B cell (primary cell): ENCODE measurements around the gene COG1. TPM values are rescaled to one million over a fixed set of nuclear protein-coding genes. Genes with fewer than 3 reads are reported as not detected.

ENCODE experiments used
- ATAC-seq: fragments of 200-7000 bp; cut with Tn5 transposase; one replicate; pipeline ENCODE4 v1.10.0; 2021; ENCODE audit warnings: low read depth, mild to moderate bottlenecking, moderate number of reproducible peaks, moderate library complexity
- CTCF ChIA-PET: fragments of 350-600 bp; sonication (Branson Sonifier 250); formaldehyde crosslinking; loops from one replicate; lab custom pipeline; 2021; ENCODE audit warnings: antibody characterized with exemption, inconsistent platforms; lab: Charles Lee
- POLR2A ChIA-PET: fragments of 350-600 bp; sonication (Branson Sonifier 250); formaldehyde crosslinking; loops from one replicate; lab custom pipeline; 2021; ENCODE audit warnings: antibody characterized with exemption; lab: Charles Lee
- DNase-seq: peaks from one replicate; pipeline ENCODE4 v3.0.0; 2013
- H2AFZ ChIP-seq: 2 replicates; pipeline ENCODE4 v1.6.1; 2012; ENCODE audit warnings: mild to moderate bottlenecking, low read depth, low read length; ENCODE audit not compliant: insufficient read depth, poor library complexity, severe bottlenecking
- H3K27ac ChIP-seq, 2 donors: 1 replicate in 1 of 2; 2 replicates in 1 of 2; pipeline ENCODE4 v1.5.1; 2012 to 2013; ENCODE audit warnings: low read length in 2 of 2, mild to moderate bottlenecking in 2 of 2, moderate library complexity in 1 of 2
- H3K27me3 ChIP-seq, 4 experiments: fragments of 200-600 bp in 1 of 4; sonication (generic) in 1 of 4; replicated peaks in 1 of 4; 1 replicate in 2 of 4; 2 replicates in 2 of 4; pipeline versions ENCODE4 v1.6.1 to v1.7.0; 2013 to 2016; ENCODE audit warnings: low read length in 3 of 4, mild to moderate bottlenecking in 2 of 4, mixed read lengths in 1 of 4, moderate library complexity in 1 of 4; ENCODE audit not compliant: insufficient read depth in 4 of 4, control insufficient read depth in 3 of 4; ENCODE audit errors: control extremely low read depth in 1 of 4
- H3K36me3 ChIP-seq, 2 experiments: replicated peaks in 1 of 2; 1 replicate in 1 of 2; 2 replicates in 1 of 2; pipeline versions ENCODE4 v1.6.1 to v1.7.1; 2013; ENCODE audit warnings: low read length in 1 of 2; ENCODE audit not compliant: insufficient read depth in 2 of 2, control insufficient read depth in 1 of 2; ENCODE audit errors: control extremely low read depth in 1 of 2, extremely low read depth in 1 of 2
- H3K4me1 ChIP-seq, 2 donors: fragments of 200-600 bp in 1 of 2; sonication (generic) in 1 of 2; 1 replicate in 1 of 2; 2 replicates in 1 of 2; pipeline versions ENCODE4 v1.5.1 to v1.6.1; 2013 to 2017; ENCODE audit warnings: low read length in 2 of 2; ENCODE audit not compliant: control insufficient read depth in 2 of 2, insufficient read depth in 2 of 2
- H3K4me2 ChIP-seq: replicated peaks from 2 replicates; pipeline ENCODE3; 2012; ENCODE audit warnings: mild to moderate bottlenecking, low read depth, low read length; ENCODE audit not compliant: poor library complexity, severe bottlenecking
- H3K4me3 ChIP-seq, 5 experiments: fragments of 200-600 bp in 1 of 5; sonication (generic) in 1 of 5; 1 replicate in 3 of 5; 2 replicates in 2 of 5; pipeline versions ENCODE4 v1.5.1 to v1.7.0; 2011 to 2016; ENCODE audit warnings: low read length in 4 of 5, mild to moderate bottlenecking in 4 of 5, low read depth in 2 of 5, control low read depth in 1 of 5, moderate library complexity in 1 of 5; ENCODE audit not compliant: insufficient read depth in 1 of 5; ENCODE audit errors: control extremely low read depth in 1 of 5, extremely low read depth in 1 of 5
- H3K79me2 ChIP-seq: fragments of 200-600 bp; sonication (generic); one replicate; pipeline ENCODE4 v1.6.0; 2016; ENCODE audit warnings: low read length; ENCODE audit not compliant: control insufficient read depth, insufficient read depth
- H3K9ac ChIP-seq: fragments of 200-600 bp; sonication (generic); 2 replicates; pipeline ENCODE4 v1.6.1; 2017; ENCODE audit warnings: mild to moderate bottlenecking, low read length, moderate library complexity
- H3K9me3 ChIP-seq, 3 donors: one replicate each; pipeline versions ENCODE4 v1.6.1 to v1.7.1; 2013; ENCODE audit warnings: low read length in 2 of 3; ENCODE audit not compliant: control insufficient read depth in 2 of 3, insufficient read depth in 1 of 3; ENCODE audit errors: control extremely low read depth in 1 of 3
- H4K20me1 ChIP-seq: 2 replicates; pipeline ENCODE4 v1.6.0; 2012; ENCODE audit warnings: mild to moderate bottlenecking, low read length; ENCODE audit not compliant: insufficient read depth, control insufficient read depth, poor library complexity, severe bottlenecking
- H3K27ac Mint-ChIP-seq: one replicate; pipeline ENCODE4 v1.8.0; 2021; ENCODE audit warnings: mixed read lengths
- H3K27me3 Mint-ChIP-seq: one replicate; pipeline ENCODE4 v1.8.0; 2021; ENCODE audit warnings: mixed read lengths
- H3K4me1 Mint-ChIP-seq: one replicate; pipeline ENCODE4 v1.8.0; 2021; ENCODE audit warnings: mixed read lengths
- H3K4me3 Mint-ChIP-seq: one replicate; pipeline ENCODE4 v1.8.0; 2021; ENCODE audit warnings: mixed read lengths
- H3K9me3 Mint-ChIP-seq: one replicate; pipeline ENCODE4 v1.8.0; 2022; ENCODE audit warnings: mixed read lengths; ENCODE audit not compliant: insufficient read depth
- CTCF ChIP-seq: fragments of 200-600 bp; IDR thresholded peaks from one replicate; pipeline ENCODE4 v1.8.0; 2022; ENCODE audit warnings: antibody characterized with exemption, mild to moderate bottlenecking
- EZH2 ChIP-seq: IDR thresholded peaks from 2 replicates; pipeline ENCODE4 v1.6.1; 2012; ENCODE audit warnings: borderline replicate concordance, low read depth, mild to moderate bottlenecking, moderate library complexity, low read length; ENCODE audit not compliant: insufficient read depth, poor library complexity, severe bottlenecking
- WGBS: methylation state at CpG from one replicate; pipeline ENCODE4 v1.1.5; 2013; ENCODE audit warnings: missing lambda C conversion rate; ENCODE audit not compliant: insufficient coverage; 5-methylcytosine and 5-hydroxymethylcytosine counted together
- intact Hi-C: fragments of 100-400 bp; cut with micrococcal nuclease; formaldehyde crosslinking; loops from one replicate; pipeline ENCODE4 v1.10.0; 2022
- polyA plus RNA-seq: library from polyadenylated mRNA; depleted of rRNA; stranded (reverse); fragments of >200 nt; gene quantifications from 2 replicates; pipeline ENCODE4 v1.2.3, GENCODE V29; 2012
- total RNA-seq, 2 donors: library from RNA; stranded (reverse); fragments of 120-200 nt in 1 of 2; gene quantifications; 1 replicate in 1 of 2; 2 replicates in 1 of 2; pipeline versions ENCODE4 v1.2.3 to v1.2.4, GENCODE V29; 2013 to 2022

COG1 gene
- total and polyA plus RNA-seq, 2 donors (not counting 1 experiment from before 2014, with no cell fraction given) = 39.1 to 72.8 TPM

GRCh38 chr17:73237714-73238113 is 44.9 kb downstream of the COG1 start:
- H4K20me1 ChIP-seq = no peaks in the 10 kb centered on the region
- intact Hi-C loops = no loop called here
- H2AFZ ChIP-seq = no peak overlapping the region
- no peaks in the 10 kb centered on the region for H3K27me3 Mint-ChIP-seq
- no peak for DNase-seq
- no peaks in the 10 kb centered on the region for H3K9me3 Mint-ChIP-seq
- POLR2A ChIA-PET = no interaction called here
- no peak for ATAC-seq
- H3K4me3 Mint-ChIP-seq = no peak overlapping the region
- no peak overlapping the region for H3K27ac ChIP-seq
- no peak overlapping the region for H3K4me2 ChIP-seq
- CTCF ChIA-PET = interaction anchor here (1.5 to 1.8 kb wide), 3 partner anchors 17 to 20 kb away, joined by 3 to 6 read pairs (median 3); no protein-coding TSS in a partner anchor
- no peaks in the 10 kb centered on the region for H3K27me3 ChIP-seq
- peaks cover 3 to 31% of the 10 kb centered on the region in 2 experiments for H3K36me3 ChIP-seq
- peaks cover 8 to 12% of the 10 kb centered on the region in 2 donors for H3K4me1 ChIP-seq
- TF ChIP-seq CTCF = no peak
- no peak for TF ChIP-seq EZH2
- WGBS = 71% methylated on average over 6 of the region's 6 CpGs
- H3K4me3 ChIP-seq = no peak overlapping the region
- H3K27ac Mint-ChIP-seq = no peak overlapping the region
- no peaks in the 10 kb centered on the region for H3K9me3 ChIP-seq
- H3K79me2 ChIP-seq = peaks cover 29% of the 10 kb centered on the region
- no peak overlapping the region for H3K9ac ChIP-seq
- H3K4me1 Mint-ChIP-seq = peaks cover 36% of the 10 kb centered on the region

GRCh38 chr17:73240561-73240960 is 47.7 kb downstream of the COG1 start:
- Histone ChIP-seq H3K9me3 (no peaks in the 10 kb centered on the region), H3K79me2 (peaks cover 7% of the 10 kb centered on the region), H3K4me1 (peaks cover 0 to 6% of the 10 kb centered on the region in 2 donors), H2AFZ (no peak overlapping the region), H3K9ac (no peak overlapping the region), H3K36me3 (peaks cover 0 to 46% of the 10 kb centered on the region in 2 experiments), H3K27ac (no peak overlapping the region), H3K4me2 (no peak overlapping the region), H4K20me1 (no peaks in the 10 kb centered on the region), H3K27me3 (no peaks in the 10 kb centered on the region), H3K4me3 (no peak overlapping the region)
- ChIA-PET CTCF (interaction anchor here (1.0 kb wide), 1 partner anchor 16 kb away, joined by 5 read pairs; no protein-coding TSS in a partner anchor), POLR2A (no interaction called here)
- no peak for TF ChIP-seq EZH2
- TF ChIP-seq CTCF = no peak
- peaks cover 23% of the 10 kb centered on the region for H3K4me1 Mint-ChIP-seq
- H3K4me3 Mint-ChIP-seq = no peak overlapping the region
- no peaks in the 10 kb centered on the region for H3K9me3 Mint-ChIP-seq
- no CpG with 5 or more reads among the region's 2 CpGs for WGBS
- DNase-seq (no peak), ATAC-seq (no peak)
- intact Hi-C loops = no loop called here
- no peaks in the 10 kb centered on the region for H3K27me3 Mint-ChIP-seq
- H3K27ac Mint-ChIP-seq = no peak overlapping the region
